T-helper 1 cell treated with Interleukin-12 subunit alpha and Interleukin-12 subunit beta and Interleukin-4 antibody, amounts not matched to agents 30 ng/mL and 1 ng/mL, for 36 hours (primary cell): ENCODE data around the gene CCDC33. TPM values are rescaled to one million over a fixed set of nuclear protein-coding genes. Genes with fewer than 3 reads are reported as not detected.
"Not testable (repeated sequence)": the region's sequence is repeated elsewhere in the genome, so short reads cannot be mapped to it uniquely, and the experiment has no call there.

ENCODE experiments used
- intact Hi-C: fragments of 100-400 bp; cut with micrococcal nuclease; formaldehyde crosslinking; loops from one replicate; pipeline ENCODE4 v1.15.1; 2024
- total RNA-seq: library from RNA; stranded (reverse); gene quantifications from 2 replicates; pipeline ENCODE4 v1.2.3, GENCODE V29; 2022

CCDC33 gene
- total RNA-seq, 1 donor from 2014 or later: not detected

DNA sequence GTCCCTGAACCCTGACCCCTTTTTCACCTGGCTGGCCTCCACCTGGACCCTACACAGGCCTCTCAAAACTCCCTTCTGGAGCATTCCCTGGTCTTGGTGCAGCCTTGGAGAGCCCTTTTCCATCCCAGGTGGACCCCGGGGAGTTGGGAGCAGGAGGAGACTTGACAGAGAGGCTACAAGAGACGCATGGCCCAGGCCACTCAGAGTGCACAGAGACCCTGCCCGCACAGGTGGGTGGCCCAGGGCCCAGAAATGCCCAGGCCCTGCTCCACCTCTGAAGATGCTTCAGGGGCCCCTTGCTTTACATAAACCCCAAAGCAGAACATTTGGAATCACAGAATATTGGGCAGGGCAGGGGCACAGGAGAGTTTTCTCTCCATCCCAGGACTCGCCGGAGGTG is 97.0 kb downstream of the CCDC33 start:
- intact Hi-C loops: no loop called here

DNA sequence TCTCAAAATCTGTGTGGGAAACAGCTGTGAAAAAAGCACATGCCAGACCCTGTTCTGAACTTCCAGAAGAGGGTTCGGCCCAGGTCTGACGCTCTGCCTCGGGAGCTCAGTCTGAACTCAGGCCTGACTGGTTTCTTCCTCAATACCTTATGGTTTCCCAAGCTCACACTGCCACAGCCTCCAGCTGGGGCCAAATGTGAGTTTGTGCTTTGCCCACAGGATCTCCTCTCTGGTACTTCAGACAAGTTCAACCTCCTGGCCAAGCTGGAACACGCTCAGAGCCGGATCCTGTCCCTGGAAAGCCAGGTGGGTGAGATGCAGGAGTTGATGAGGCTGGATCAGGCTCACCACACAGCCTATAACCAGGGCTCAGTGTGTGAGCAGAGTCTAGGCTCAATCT is 97.5 kb downstream of the CCDC33 start:
- intact Hi-C loops: no loop called here

- intact Hi-C loops: no loop called here
These were observed 98.0 kb downstream of the CCDC33 start for GRCh38 chr15:74334127-74334526.

GRCh38 chr15:74335396-74335795 is 99.3 kb downstream of the CCDC33 start:
- intact Hi-C loops: no loop called here

- intact Hi-C loops: no loop called here
These were observed 100.2 kb downstream of the CCDC33 start for GRCh38 chr15:74336061-74337005.

DNA sequence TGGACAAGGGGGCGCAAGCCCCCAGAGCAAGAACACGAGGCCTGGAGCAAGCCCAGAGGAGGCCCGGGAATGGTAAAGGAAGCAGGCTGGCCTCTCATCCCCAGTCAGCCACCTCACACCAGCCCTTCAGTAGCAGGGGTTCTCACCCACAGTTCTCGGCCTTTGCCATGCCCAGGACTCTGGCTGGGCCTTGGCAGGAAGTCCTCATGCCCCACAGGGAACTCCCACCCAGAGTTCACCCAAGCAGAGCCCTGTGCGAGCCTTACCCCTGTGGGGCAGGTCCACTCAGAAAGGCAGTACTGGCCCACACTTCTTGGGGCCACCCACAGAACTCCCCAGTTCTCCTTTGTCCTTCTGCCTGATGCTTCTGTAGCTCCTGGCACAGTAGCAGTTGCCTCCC is 101.0 kb downstream of the CCDC33 start:
- intact Hi-C loops: no loop called here

GRCh38 chr15:74337607-74338211 is 101.6 kb downstream of the CCDC33 start:
- intact Hi-C loops: no loop called here

DNA sequence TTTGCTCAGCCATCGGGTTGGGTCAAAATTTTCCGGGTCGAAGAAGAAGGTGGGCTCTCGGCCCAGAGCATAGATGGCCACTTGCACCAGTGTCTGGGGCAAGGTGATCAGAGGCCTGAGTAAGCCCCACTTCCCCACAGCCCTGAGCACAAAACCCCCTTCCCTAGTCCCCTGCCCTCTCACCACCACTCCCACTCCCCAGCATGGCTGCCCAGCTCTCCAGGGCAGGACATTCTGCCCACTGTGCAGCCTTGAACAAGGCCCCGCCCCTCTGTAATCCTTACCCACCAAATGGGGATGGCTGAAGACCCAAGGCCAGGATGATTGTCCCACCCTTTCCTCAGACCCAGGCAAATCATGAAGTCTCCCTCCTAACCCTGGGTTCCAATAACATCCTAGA is 102.5 kb downstream of the CCDC33 start:
- intact Hi-C loops: no loop called here

DNA sequence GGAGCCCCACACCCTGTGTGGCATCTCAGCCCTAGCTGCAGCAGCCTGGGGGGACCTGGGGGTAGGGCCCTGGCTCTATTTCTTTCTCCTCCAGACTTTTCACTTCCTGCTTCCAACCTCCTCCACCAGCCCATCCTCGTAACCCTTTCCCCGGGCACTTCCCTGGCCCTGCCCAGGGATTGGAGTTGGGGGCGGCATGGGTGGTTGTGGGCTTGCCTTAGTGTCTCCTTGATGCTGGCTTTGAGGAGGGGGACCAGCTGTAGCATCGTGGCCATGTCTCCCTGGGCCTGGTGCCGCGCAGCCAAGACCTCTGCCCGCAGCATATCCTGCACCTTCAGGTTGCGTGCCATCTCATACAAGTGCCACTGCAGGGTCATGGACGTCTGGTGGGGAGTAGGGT is 103.2 kb downstream of the CCDC33 start:
- intact Hi-C loops: no loop called here

GRCh38 chr15:74340150-74340549 is 104.0 kb downstream of the CCDC33 start:
- intact Hi-C loops: no loop called here

- intact Hi-C loops: no loop called here
These were observed 107.1 kb downstream of the CCDC33 start for GRCh38 chr15:74343127-74343796.

- intact Hi-C loops: no loop called here
These were observed 107.6 kb downstream of the CCDC33 start for GRCh38 chr15:74343797-74344127.

- intact Hi-C loops: no loop called here
These were observed 108.9 kb downstream of the CCDC33 start for GRCh38 chr15:74345051-74345450.

DNA sequence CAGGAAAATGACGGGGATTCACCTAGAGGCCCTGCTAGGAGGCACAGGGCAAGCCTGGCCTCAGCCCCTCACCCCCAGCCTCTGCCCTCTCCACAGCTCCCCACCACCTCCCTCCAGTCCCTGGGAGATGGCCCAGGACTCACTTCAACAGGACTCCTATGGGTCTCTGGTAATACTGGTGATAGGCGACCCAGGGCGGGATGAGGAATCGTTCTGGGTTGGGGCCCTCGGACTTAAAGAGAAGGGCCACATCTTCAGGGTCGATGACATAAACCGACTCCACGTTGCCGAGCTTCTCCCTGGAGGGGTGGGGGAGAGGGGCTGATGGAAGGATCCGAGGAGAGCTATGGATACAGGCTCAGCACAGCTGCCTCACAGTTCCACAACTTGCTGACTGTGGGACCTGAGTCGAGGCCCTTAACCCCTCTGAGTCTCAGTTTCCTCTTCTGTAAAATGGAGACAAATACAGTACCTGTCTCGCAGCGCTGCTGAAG is 111.7 kb downstream of the CCDC33 start:
- intact Hi-C loops: no loop called here

DNA sequence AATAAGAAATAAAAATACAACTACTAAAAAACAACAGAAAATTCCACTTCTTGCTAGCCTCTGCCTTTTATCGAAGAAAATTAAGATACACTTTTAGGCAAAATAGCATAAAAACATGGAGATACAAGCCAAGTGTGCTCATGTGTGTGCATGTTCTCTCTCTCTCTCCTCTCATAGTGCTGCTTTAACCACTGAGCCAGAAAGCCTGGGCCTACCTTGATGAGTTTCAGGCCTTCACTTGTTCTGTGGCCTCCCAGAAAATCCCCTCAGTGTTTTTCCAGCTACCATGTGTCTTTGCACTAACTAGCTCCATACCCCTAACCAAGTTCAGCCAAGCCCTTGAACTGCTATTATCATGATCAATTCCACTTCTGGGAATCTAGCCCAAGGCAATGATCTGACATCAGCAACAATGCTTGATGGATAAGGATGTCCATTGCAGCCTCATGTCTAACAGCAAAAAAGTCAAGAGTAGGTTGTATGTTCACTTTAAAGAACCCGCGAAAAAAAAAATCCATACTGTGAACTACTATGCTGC is 113.2 kb downstream of the CCDC33 start:
- intact Hi-C loops: no loop called here

DNA sequence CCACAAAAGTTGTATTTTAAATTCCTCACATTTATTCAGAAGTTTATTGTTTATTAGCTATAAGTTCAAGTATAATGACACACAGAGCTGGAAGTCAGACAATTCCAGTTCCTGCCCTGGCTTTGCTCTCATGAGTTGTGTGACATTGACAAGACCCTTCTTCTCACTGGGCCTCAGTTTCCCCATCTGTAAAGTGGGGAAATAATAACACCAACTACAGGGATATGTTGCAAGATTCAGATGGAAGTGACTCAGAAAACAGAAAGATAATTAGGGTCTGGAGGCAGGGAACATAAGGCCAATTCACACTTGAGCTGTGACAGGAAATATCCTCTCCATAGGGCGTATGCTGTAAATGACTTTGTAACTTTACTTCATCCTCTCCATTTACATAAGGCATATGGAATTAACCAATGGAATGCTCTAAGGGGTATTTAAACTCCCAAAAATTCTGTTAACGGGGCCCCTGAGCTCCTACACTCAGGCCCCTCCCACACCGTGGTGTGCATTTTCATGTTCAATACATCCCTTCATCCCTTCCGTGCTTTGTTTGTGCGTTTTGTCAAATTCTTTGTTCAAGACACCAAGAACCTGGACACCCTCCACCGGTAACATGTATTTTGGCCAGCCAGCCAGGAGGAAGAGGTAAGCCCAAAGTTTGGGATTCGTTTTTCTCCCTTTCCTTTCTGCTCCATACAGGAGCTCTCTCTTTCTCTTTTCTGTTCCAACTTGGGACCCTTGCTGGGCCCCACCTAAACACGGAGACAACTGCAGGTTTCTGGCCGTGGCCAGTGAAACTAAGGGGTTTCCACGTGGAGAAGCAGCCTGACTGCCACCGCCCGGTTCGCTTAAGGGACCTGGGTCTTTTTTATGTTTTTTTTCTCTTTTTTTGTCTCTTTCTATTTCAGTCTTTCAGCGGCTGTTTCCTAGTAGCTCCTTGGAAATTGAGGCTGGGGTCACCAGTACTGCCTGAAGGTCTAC is 114.5 kb downstream of the CCDC33 start:
- intact Hi-C loops: no loop called here

- intact Hi-C loops: no loop called here
These were observed 115.5 kb downstream of the CCDC33 start for GRCh38 chr15:74351670-74352069.

DNA sequence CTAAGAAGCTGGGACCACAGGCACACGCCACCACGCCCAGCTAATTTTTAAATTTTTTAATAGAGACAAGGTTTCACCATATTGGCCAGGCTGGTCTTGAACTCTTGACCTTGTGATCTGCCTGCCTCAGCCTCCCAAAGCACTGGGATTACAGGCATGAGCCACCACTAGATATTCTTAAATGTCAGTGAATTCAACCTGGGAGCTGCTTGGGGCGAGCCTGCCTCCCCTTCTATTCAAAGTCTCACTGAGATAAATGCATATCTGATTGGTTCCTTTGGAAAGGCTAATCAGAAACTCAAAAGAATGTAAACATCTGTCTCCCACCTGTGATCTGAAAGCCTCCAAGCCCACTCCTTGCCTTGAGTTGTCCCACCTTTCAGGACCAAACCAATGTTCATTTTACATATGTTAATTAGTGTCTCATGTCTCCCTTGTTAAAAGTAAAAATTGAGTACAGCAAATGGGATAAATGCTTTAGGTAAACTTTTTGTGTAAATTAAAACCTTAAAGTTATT is 116.3 kb downstream of the CCDC33 start:
- intact Hi-C loops: no loop called here

GRCh38 chr15:74353992-74354391 is 117.9 kb downstream of the CCDC33 start:
- intact Hi-C loops: not testable (repeated sequence)

DNA sequence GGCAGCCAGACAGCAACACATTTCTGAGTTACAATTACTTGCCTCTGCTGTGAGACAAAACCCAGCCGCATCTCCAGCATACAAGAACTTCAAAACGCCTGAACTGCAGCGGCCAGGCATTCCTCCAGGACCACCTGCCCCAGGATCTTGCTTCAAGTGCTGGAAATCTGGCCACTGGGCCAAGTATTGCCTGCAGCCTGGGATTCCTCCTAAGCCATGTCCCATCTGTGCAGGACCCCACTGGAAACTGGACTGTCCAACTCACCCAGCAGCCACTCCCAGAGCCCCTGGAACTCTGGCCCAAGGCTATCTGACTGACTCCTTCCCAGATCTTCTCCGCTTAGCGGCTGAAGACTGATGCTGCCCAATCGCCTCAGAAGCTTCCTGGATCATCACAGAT is 119.9 kb downstream of the CCDC33 start:
- intact Hi-C loops: not testable (repeated sequence)
